HEK293T (cell line): ENCODE results near the gene FGG.

ENCODE experiments used
- CTCF ChIA-PET: fragments of 350-600 bp; formaldehyde crosslinking; extraction: SDS; loops from one replicate; lab custom pipeline; 2021; ENCODE audit warnings: antibody characterized with exemption, inconsistent platforms; lab: Yijun Ruan, JAX
- POLR2A ChIA-PET: fragments of 350-600 bp; formaldehyde crosslinking; extraction: SDS; loops from one replicate; lab custom pipeline; 2020; ENCODE audit warnings: antibody characterized with exemption, inconsistent platforms; lab: Yijun Ruan, JAX
- DNase-seq: peaks from one replicate; pipeline ENCODE4 v3.0.0; 2012; ENCODE audit warnings: mixed read lengths; ENCODE audit errors: extremely low spot score
- ARNT ChIP-seq: fragments of 450-650 bp; IDR thresholded peaks from 2 replicates; pipeline ENCODE4 v1.6.1; 2017; ENCODE audit warnings: mild to moderate bottlenecking
- BHLHE40 ChIP-seq: fragments of 450-650 bp; IDR thresholded peaks from 2 replicates; pipeline ENCODE4 v1.6.1; 2016; ENCODE audit warnings: mild to moderate bottlenecking, moderate library complexity, borderline replicate concordance
- CTBP1 ChIP-seq: fragments of 450-650 bp; IDR thresholded peaks from 2 replicates; pipeline ENCODE4 v1.6.1; 2016; ENCODE audit warnings: borderline replicate concordance
- ELF4 ChIP-seq: fragments of 450-650 bp; IDR thresholded peaks from 2 replicates; pipeline ENCODE4 v1.6.1; 2017; ENCODE audit warnings: antibody characterized with exemption
- FOXA1 ChIP-seq: fragments of 450-650 bp; IDR thresholded peaks from 2 replicates; pipeline ENCODE4 v1.6.1; 2016; ENCODE audit warnings: mild to moderate bottlenecking
- FOXK2 ChIP-seq: fragments of 450-650 bp; IDR thresholded peaks from 2 replicates; pipeline ENCODE4 v1.6.1; 2016; ENCODE audit warnings: mild to moderate bottlenecking
- FOXM1 ChIP-seq: fragments of 450-650 bp; IDR thresholded peaks from 2 replicates; pipeline ENCODE4 v1.6.1; 2017; ENCODE audit warnings: mild to moderate bottlenecking, borderline replicate concordance
- HDGF ChIP-seq: fragments of 450-650 bp; IDR thresholded peaks from 2 replicates; pipeline ENCODE4 v1.6.1; 2017; ENCODE audit warnings: antibody characterized with exemption, borderline replicate concordance
- L3MBTL2 ChIP-seq: fragments of 450-650 bp; conservative IDR thresholded peaks from 2 replicates; pipeline ENCODE4 v1.6.1; 2016; ENCODE audit warnings: mild to moderate bottlenecking
- LEF1 ChIP-seq: fragments of 450-650 bp; IDR thresholded peaks from 2 replicates; pipeline ENCODE4 v1.6.1; 2017; ENCODE audit warnings: mild to moderate bottlenecking, borderline replicate concordance
- NFRKB ChIP-seq: fragments of 450-650 bp; IDR thresholded peaks from 2 replicates; pipeline ENCODE4 v1.6.1; 2016; ENCODE audit warnings: mild to moderate bottlenecking, moderate library complexity
- PKNOX1 ChIP-seq: fragments of 450-650 bp; IDR thresholded peaks from 2 replicates; pipeline ENCODE4 v1.6.1; 2016
- SP1 ChIP-seq: fragments of 450-650 bp; IDR thresholded peaks from 2 replicates; pipeline ENCODE4 v1.6.1; 2017
- SUZ12 ChIP-seq: fragments of 450-650 bp; IDR thresholded peaks from 2 replicates; pipeline ENCODE4 v1.6.1; 2016; ENCODE audit warnings: mild to moderate bottlenecking
- TARDBP ChIP-seq: fragments of 450-650 bp; IDR thresholded peaks from 2 replicates; pipeline ENCODE4 v1.6.1; 2016
- ZNF384 ChIP-seq: fragments of 450-650 bp; IDR thresholded peaks from 2 replicates; pipeline ENCODE4 v1.6.1; 2016

Gene FGG

GRCh38 chr4:154562697-154563254 is 49.7 kb downstream of the FGG start, which contains the start of gene FGB:
Gene FGB, plus strand, starts transcription at chr4:154563011. Its CDS starts 8 bp downstream, at chr4:154563019.
- TF ChIP-seq BHLHE40 (no peak), SUZ12 (no peak), CTBP1 (no peak)
- CTCF ChIA-PET: interaction anchor here (0.6 to 1.1 kb wide), 3 partner anchors 12 to 56 kb away, joined by 3 read pairs; partner anchors contain the start of gene PLRG1
- POLR2A ChIA-PET: interaction anchor here (1.8 kb wide), 1 partner anchor 13 kb away, joined by 6 read pairs; the partner anchor contains the start of gene PLRG1
- no peak for DNase-seq

DNA sequence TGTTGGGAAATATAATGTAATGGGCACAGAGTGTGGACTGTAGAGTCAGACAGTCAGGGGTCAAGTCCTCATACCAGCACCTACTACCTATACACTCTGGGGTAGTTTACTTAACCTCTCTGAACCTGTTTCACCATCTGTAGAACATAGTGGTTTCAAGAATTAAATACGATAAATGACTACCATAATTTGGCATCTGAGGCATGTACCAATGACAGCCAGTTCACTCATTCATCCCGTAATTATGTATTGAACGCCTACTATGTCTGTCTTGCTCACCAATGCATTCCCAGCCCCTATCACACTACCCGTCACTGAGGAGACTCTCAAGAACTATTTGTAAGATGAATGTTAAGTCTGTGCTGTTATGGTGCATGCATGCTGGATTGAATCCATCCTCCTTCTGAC is 51.6 kb downstream of the FGG start:
- POLR2A ChIA-PET: no interaction called here
- TF ChIP-seq NFRKB (no peak), ZNF384 (no peak), TARDBP (no peak), SP1 (no peak), LEF1 (no peak), FOXM1 (no peak), L3MBTL2 (no peak), CTBP1 (no peak)
- CTCF ChIA-PET: no interaction called here
- no peak for DNase-seq

DNA sequence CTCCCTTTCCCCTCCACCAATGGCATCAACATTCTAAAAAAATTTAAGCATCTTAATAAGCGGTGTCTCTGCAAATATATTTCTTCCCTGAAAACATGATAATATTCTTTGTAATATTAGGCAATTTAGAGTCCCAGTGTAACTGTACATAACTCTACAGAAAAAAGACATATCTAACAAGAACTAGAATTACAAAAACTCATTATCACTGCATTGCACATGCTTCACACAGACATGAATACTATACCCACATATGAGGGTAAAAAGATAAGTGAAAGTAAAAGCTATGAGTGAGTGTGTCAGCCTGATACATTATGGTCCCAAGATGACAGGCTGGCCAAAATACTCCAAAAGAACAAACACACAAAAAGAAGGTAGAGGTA is 52.0 kb downstream of the FGG start:
- DNase-seq: no peak
- ChIA-PET CTCF (no interaction called here), POLR2A (no interaction called here)
- TF ChIP-seq SUZ12 (no peak), FOXK2 (no peak), ARNT (no peak), L3MBTL2 (no peak), NFRKB (no peak), BHLHE40 (no peak), SP1 (no peak), HDGF (no peak), FOXM1 (no peak), ZNF384 (no peak), LEF1 (no peak), ELF4 (no peak), CTBP1 (no peak), PKNOX1 (no peak), TARDBP (no peak), FOXA1 (no peak)

DNA sequence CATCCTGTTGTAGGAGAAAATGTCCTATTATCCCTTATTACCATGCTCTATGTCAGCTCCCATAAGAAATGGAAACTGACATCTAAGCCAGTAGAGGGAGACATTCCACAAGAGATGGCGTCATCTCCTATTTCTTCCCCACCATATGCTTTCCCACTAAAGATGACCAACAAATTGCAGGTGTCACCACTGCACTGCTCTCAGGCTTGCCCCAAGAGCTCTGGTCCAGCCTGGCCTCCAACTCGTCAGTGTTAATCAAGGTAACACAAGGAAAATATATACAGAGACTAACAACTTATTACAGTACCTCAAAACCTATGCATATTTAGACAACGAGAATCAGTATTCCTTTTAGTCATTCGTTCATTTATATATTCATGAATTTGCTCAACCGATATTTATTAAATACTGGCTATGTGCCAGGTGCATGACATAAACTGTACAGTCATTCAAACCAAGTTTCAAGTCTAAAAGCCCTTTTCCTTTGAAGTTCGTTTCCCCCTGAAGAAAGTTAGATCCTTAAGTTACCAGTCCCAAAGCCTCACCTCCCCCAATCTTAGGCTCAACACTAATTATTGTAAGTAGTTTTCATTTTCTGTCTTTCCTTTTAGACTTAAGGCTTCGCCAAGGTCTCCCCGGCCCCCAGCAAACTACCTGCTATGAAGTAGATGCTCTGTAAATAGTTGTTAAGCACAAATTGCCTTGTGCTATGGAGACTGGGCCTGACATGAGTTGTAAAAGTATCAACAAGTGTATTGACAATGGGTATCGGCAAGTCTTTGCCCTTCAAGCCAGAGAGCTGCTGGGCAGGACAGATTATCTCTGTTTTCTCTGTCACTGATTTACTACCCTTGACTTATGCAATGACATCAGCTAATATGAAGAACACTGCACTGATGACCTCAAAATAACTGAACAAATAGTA is 52.7 kb downstream of the FGG start:
- peak; percentile 39 for DNase-seq
- CTCF ChIA-PET: interaction anchor here (0.6 to 2.4 kb wide), 15 partner anchors 8 to 88 kb away, joined by 3 to 33 read pairs (median 5); partner anchors contain the start of genes FGG and PLRG1
- POLR2A ChIA-PET: interaction anchor here (0.9 to 1.3 kb wide), 2 partner anchors 10 to 65 kb away, joined by 3 to 7 read pairs; partner anchors contain the start of gene PLRG1

GRCh38 chr4:154559141-154559493 is 53.3 kb downstream of the FGG start:
- POLR2A ChIA-PET: interaction anchor here (0.9 to 1.3 kb wide), 2 partner anchors 9 to 66 kb away, joined by 3 to 7 read pairs; partner anchors contain the start of gene PLRG1

More for the DNA sequence above, 52.7 kb downstream of the FGG start:
- TF ChIP-seq SUZ12 (no peak), ZNF384 (no peak), LEF1 (no peak), PKNOX1 (no peak), FOXA1 (no peak), HDGF (no peak), FOXM1 (no peak), BHLHE40 (no peak)

More at GRCh38 chr4:154559141-154559493, 53.3 kb downstream of the FGG start:
- TF ChIP-seq BHLHE40: no peak
- no peak for TF ChIP-seq NFRKB
- no peak for TF ChIP-seq SUZ12
- TF ChIP-seq ELF4: no peak
- TF ChIP-seq PKNOX1: no peak
- TF ChIP-seq TARDBP: no peak
- no peak for TF ChIP-seq CTBP1
- no peak for TF ChIP-seq L3MBTL2
- TF ChIP-seq HDGF: no peak
- no peak for TF ChIP-seq LEF1
- TF ChIP-seq ARNT: no peak
- TF ChIP-seq FOXA1: no peak
- no peak for TF ChIP-seq FOXM1
- no peak for TF ChIP-seq SP1
- no peak for DNase-seq
- CTCF ChIA-PET: interaction anchor here (0.6 to 2.4 kb wide), 15 partner anchors 8 to 88 kb away, joined by 3 to 33 read pairs (median 5); partner anchors contain the start of genes FGG and PLRG1
